Body of pancreas (tissue), 4 donors: ENCODE results near the gene PLS1.

Source experiments
- CTCF ChIP-seq, 7 experiments: fragments of 450-650 bp in 4 of 7; fragments of 200-600 bp in 3 of 7; sonication (generic) in 3 of 7; IDR thresholded peaks; one replicate each; pipeline ENCODE4 v1.5.1; 2016 to 2019; ENCODE audit warnings: antibody characterized with exemption in 7 of 7
- POLR2A ChIP-seq, 3 donors: fragments of 450-650 bp; IDR thresholded peaks; one replicate each; pipeline ENCODE4 v1.6.1; 2016; ENCODE audit warnings: antibody characterized with exemption in 3 of 3, mild to moderate bottlenecking in 2 of 3

GRCh38 chr3:142578329-142579223, 17.6 kb upstream of the PLS1 start, which contains the start of gene ATR:
- TF ChIP-seq CTCF (IDR thresholded peaks at IDR 0.05) = peak in 2 of 7 experiments; percentile 6 to 36
- peak; percentile 70 to 97 (median 96) for TF ChIP-seq POLR2A (IDR thresholded peaks at IDR 0.05)
